Neuronal stem cell (in vitro differentiated cells): ENCODE data around the gene TCF4.

Experiments used
- DNase-seq: peaks from one replicate; pipeline ENCODE4 v3.0.0-alpha.2; 2013; ENCODE audit warnings: low spot score
- H2AFZ ChIP-seq: one replicate; pipeline ENCODE4 v1.6.1; 2013; ENCODE audit warnings: mild to moderate bottlenecking, low read length, inconsistent platforms
- H2AK5ac ChIP-seq: 2 replicates; pipeline ENCODE4 v1.6.1; 2013; ENCODE audit warnings: low read depth, mild to moderate bottlenecking, inconsistent platforms, low read length, moderate library complexity, mixed read lengths
- H2BK120ac ChIP-seq: 2 replicates; pipeline ENCODE4 v1.6.1; 2013; ENCODE audit warnings: low read depth, mild to moderate bottlenecking, inconsistent platforms, low read length, moderate library complexity, mixed read lengths
- H2BK12ac ChIP-seq: one replicate; pipeline ENCODE4 v1.6.1; 2013; ENCODE audit warnings: low read length, inconsistent platforms
- H2BK15ac ChIP-seq: 2 replicates; pipeline ENCODE4 v1.6.1; 2013; ENCODE audit warnings: mild to moderate bottlenecking, low read length, inconsistent platforms, mixed read lengths
- H2BK5ac ChIP-seq: one replicate; pipeline ENCODE4 v1.6.1; 2013; ENCODE audit warnings: inconsistent platforms, mild to moderate bottlenecking, low read length, moderate library complexity
- H3K14ac ChIP-seq: one replicate; pipeline ENCODE4 v1.6.1; 2013; ENCODE audit warnings: low read length, inconsistent platforms
- H3K18ac ChIP-seq: 2 replicates; pipeline ENCODE4 v1.6.1; 2013; ENCODE audit warnings: low read length, inconsistent platforms
- H3K23ac ChIP-seq: 2 replicates; pipeline ENCODE4 v1.6.1; 2013; ENCODE audit warnings: low read depth, mild to moderate bottlenecking, mixed read lengths, low read length, inconsistent platforms; ENCODE audit not compliant: poor library complexity
- H3K27ac ChIP-seq: replicated peaks from 3 replicates; pipeline ENCODE4 v1.5.1; 2013; ENCODE audit warnings: low read length, inconsistent platforms
- H3K27me3 ChIP-seq, 3 experiments: 2 replicates each; pipeline ENCODE4 v1.6.1; 2013; ENCODE audit warnings: low read length in 3 of 3, mild to moderate bottlenecking in 2 of 3, inconsistent platforms in 1 of 3, low read depth in 1 of 3, mixed read lengths in 1 of 3, moderate library complexity in 1 of 3; ENCODE audit not compliant: control insufficient read depth in 3 of 3, insufficient read depth in 3 of 3
- H3K36me3 ChIP-seq, 2 donors: replicated peaks in 1 of 2; 2 replicates each; pipeline ENCODE4 v1.6.1; 2013; ENCODE audit warnings: low read length in 2 of 2; ENCODE audit not compliant: control insufficient read depth in 2 of 2, insufficient read depth in 2 of 2
- H3K4ac ChIP-seq: 2 replicates; pipeline ENCODE4 v1.6.1; 2013; ENCODE audit warnings: inconsistent platforms, mild to moderate bottlenecking, low read length, moderate library complexity
- H3K4me1 ChIP-seq, 2 donors: 1 replicate in 1 of 2; 2 replicates in 1 of 2; pipeline ENCODE4 v1.6.1; 2013; ENCODE audit warnings: low read length in 2 of 2, low read depth in 1 of 2; ENCODE audit not compliant: control insufficient read depth in 2 of 2, insufficient read depth in 1 of 2
- H3K4me2 ChIP-seq: one replicate; pipeline ENCODE4 v1.6.1; 2013; ENCODE audit warnings: mild to moderate bottlenecking, low read length, inconsistent platforms; ENCODE audit not compliant: insufficient read depth, poor library complexity, severe bottlenecking
- H3K4me3 ChIP-seq, 2 donors: 2 replicates each; pipeline ENCODE4 v1.5.1; 2013; ENCODE audit warnings: low read length in 2 of 2, mild to moderate bottlenecking in 2 of 2, inconsistent platforms in 1 of 2, moderate library complexity in 1 of 2
- H3K79me1 ChIP-seq: one replicate; pipeline ENCODE4 v1.6.1; 2013; ENCODE audit warnings: low read depth, mild to moderate bottlenecking, inconsistent platforms, low read length, moderate library complexity
- H3K9ac ChIP-seq: one replicate; pipeline ENCODE4 v1.6.1; 2013; ENCODE audit warnings: mild to moderate bottlenecking, low read depth, low read length, inconsistent platforms; ENCODE audit not compliant: poor library complexity
- H3K9me3 ChIP-seq, 2 donors: replicated peaks in 1 of 2; 2 replicates each; pipeline versions ENCODE3 to v1.6.1; 2013; ENCODE audit warnings: low read length in 2 of 2, mild to moderate bottlenecking in 2 of 2, inconsistent platforms in 1 of 2, low read depth in 1 of 2, mixed read lengths in 1 of 2, moderate library complexity in 1 of 2; ENCODE audit not compliant: control insufficient read depth in 2 of 2, insufficient read depth in 1 of 2
- H4K8ac ChIP-seq: one replicate; pipeline ENCODE4 v1.6.1; 2013; ENCODE audit warnings: low read depth, mild to moderate bottlenecking, inconsistent platforms, low read length, moderate library complexity
- H4K91ac ChIP-seq: one replicate; pipeline ENCODE4 v1.6.1; 2013; ENCODE audit warnings: low read length, low read depth, mild to moderate bottlenecking, inconsistent platforms; ENCODE audit not compliant: poor library complexity
- WGBS, 2 donors: extraction: QIAGEN DNeasy Blood & Tissue Kit; methylation state at CpG; one replicate each; pipeline ENCODE4 v1.1.7; 2013; ENCODE audit warnings: missing lambda C conversion rate in 2 of 2, mixed read lengths in 1 of 2; ENCODE audit not compliant: insufficient read length in 2 of 2, insufficient replicate concordance in 1 of 2; ENCODE audit errors: extremely low coverage in 2 of 2; 5-methylcytosine and 5-hydroxymethylcytosine counted together

Gene TCF4

GRCh38 chr18:55199291-55199963 lies 388.6 kb downstream of the TCF4 start:
- no peak overlapping the region for H2AFZ ChIP-seq
- no peak for DNase-seq
- no peak overlapping the region for H2BK5ac ChIP-seq
- H3K4me2 ChIP-seq = no peak overlapping the region
- H3K4ac ChIP-seq = no peak overlapping the region
- H3K14ac ChIP-seq = no peak overlapping the region
- no peak overlapping the region for H3K27ac ChIP-seq
- no peak overlapping the region for H2BK15ac ChIP-seq
- H3K27me3 ChIP-seq = peaks cover 0 to 4% (median 0%) of the 10 kb centered on the region in 3 experiments
- H3K36me3 ChIP-seq = no peaks in the 10 kb centered on the region
- no peak overlapping the region for H4K91ac ChIP-seq
- H2AK5ac ChIP-seq = no peak overlapping the region
- WGBS, 2 donors = no CpG with 5 or more reads among the region's 7 CpGs
- H3K18ac ChIP-seq = no peak overlapping the region
- H3K4me1 ChIP-seq = no peaks in the 10 kb centered on the region
- H3K23ac ChIP-seq = no peak overlapping the region
- no peak overlapping the region for H3K9ac ChIP-seq
- no peaks in the 10 kb centered on the region for H3K79me1 ChIP-seq
- no peak overlapping the region for H2BK120ac ChIP-seq
- no peak overlapping the region for H4K8ac ChIP-seq
- no peak overlapping the region for H3K4me3 ChIP-seq
- no peak overlapping the region for H2BK12ac ChIP-seq
- peaks cover 0 to 2% of the 10 kb centered on the region in 2 donors for H3K9me3 ChIP-seq

- H3K14ac ChIP-seq = no peak overlapping the region
- no peak overlapping the region for H2AFZ ChIP-seq
- no peak overlapping the region for H4K91ac ChIP-seq
- no peak overlapping the region for H3K27ac ChIP-seq
- H4K8ac ChIP-seq = no peak overlapping the region
- no peaks in the 10 kb centered on the region for H3K9me3 ChIP-seq
- H3K4me2 ChIP-seq = no peak overlapping the region
- no peak overlapping the region for H3K4me3 ChIP-seq
- no peak overlapping the region for H3K23ac ChIP-seq
- no peak overlapping the region for H3K4ac ChIP-seq
- H2BK5ac ChIP-seq = no peak overlapping the region
- no peak overlapping the region for H2BK15ac ChIP-seq
- no peak for DNase-seq
- H3K36me3 ChIP-seq = no peaks in the 10 kb centered on the region
- H3K79me1 ChIP-seq = no peaks in the 10 kb centered on the region
- no peak overlapping the region for H2BK12ac ChIP-seq
- H3K9ac ChIP-seq = no peak overlapping the region
- no peak overlapping the region for H3K18ac ChIP-seq
- H2AK5ac ChIP-seq = no peak overlapping the region
- H3K4me1 ChIP-seq = no peaks in the 10 kb centered on the region
- peaks cover 0 to 4% (median 0%) of the 10 kb centered on the region in 3 experiments for H3K27me3 ChIP-seq
- H2BK120ac ChIP-seq = no peak overlapping the region
Measured at GRCh38 chr18:55195863-55196262, 392.1 kb downstream of the TCF4 start.

GRCh38 chr18:55189972-55190371 lies 398.0 kb downstream of the TCF4 start:
- Histone ChIP-seq H4K8ac (no peak overlapping the region), H3K36me3 (no peaks in the 10 kb centered on the region), H2BK15ac (no peak overlapping the region), H2BK12ac (no peak overlapping the region), H3K27ac (no peak overlapping the region), H3K27me3 (no peaks in the 10 kb centered on the region), H3K79me1 (no peaks in the 10 kb centered on the region), H3K9ac (no peak overlapping the region), H3K23ac (no peak overlapping the region), H3K18ac (no peak overlapping the region), H3K4me3 (no peak overlapping the region), H2BK5ac (no peak overlapping the region), H3K4ac (no peak overlapping the region), H2AFZ (no peak overlapping the region), H4K91ac (no peak overlapping the region), H3K4me1 (peaks cover 0 to 6% of the 10 kb centered on the region in 2 donors), H3K4me2 (no peak overlapping the region), H3K9me3 (no peaks in the 10 kb centered on the region), H2AK5ac (no peak overlapping the region), H2BK120ac (no peak overlapping the region), H3K14ac (no peak overlapping the region)
- DNase-seq = peak; percentile 23
- no CpG with 5 or more reads among the region's 3 CpGs for WGBS, 2 donors

- H3K18ac ChIP-seq = no peak overlapping the region
- no peak overlapping the region for H3K4me2 ChIP-seq
- H3K9ac ChIP-seq = no peak overlapping the region
- H4K91ac ChIP-seq = no peak overlapping the region
- no peaks in the 10 kb centered on the region for H3K79me1 ChIP-seq
- no peak overlapping the region for H3K14ac ChIP-seq
- no peak overlapping the region for H2AFZ ChIP-seq
- DNase-seq = no peak
- H3K9me3 ChIP-seq = no peaks in the 10 kb centered on the region
- no peaks in the 10 kb centered on the region for H3K27me3 ChIP-seq
- H3K4ac ChIP-seq = no peak overlapping the region
- no peak overlapping the region for H2BK12ac ChIP-seq
- no peaks in the 10 kb centered on the region for H3K36me3 ChIP-seq
- no peak overlapping the region for H4K8ac ChIP-seq
- H3K4me1 ChIP-seq = peaks cover 0 to 6% of the 10 kb centered on the region in 2 donors
- no peak overlapping the region for H2BK120ac ChIP-seq
- H3K23ac ChIP-seq = no peak overlapping the region
- no peak overlapping the region for H2AK5ac ChIP-seq
- no peak overlapping the region for H3K4me3 ChIP-seq
- H3K27ac ChIP-seq = no peak overlapping the region
- H2BK15ac ChIP-seq = no peak overlapping the region
- H2BK5ac ChIP-seq = no peak overlapping the region
Measured at GRCh38 chr18:55186588-55186987, 401.4 kb downstream of the TCF4 start.
